ENCODE data around the gene GOLT1A.

GOLT1A gene

DNA sequence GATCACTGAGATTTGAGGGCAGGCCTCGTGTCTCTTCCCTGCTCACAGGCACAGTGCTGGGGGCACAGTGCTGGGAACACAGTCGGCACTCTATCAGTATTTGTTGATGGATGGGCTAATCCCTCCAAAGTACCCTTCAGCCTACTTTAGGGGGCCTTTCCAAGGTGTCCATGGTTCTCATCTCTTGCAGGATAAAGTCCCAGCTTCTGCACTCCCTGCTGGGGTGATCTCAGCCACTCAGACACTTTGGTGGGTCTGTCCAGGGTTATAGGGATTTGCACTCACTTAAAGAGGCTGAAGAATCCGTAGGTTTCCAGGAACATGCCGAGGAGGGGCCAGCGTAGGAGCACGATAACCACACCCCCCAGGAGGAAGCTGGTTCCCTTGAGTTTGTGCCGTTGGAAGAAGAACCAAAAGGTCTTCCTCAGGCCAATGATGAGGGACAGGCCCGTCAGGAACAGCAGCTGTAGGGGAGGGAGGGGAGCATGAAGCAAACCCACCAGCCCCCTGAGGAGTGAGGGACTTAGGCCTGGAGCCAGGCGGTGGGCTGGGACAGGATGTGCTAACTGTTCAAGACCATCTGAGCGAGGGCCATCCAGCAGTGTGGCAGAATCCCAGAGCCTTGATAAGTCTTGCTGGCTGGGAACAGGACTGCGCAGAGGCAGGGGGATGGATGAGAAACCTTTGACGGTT, 12.3 kb downstream of the GOLT1A start:
- TF ChIP-seq EZH2 (IDR thresholded peaks at IDR 0.05; ENCODE audit: borderline replicate concordance, low read length) = no peak
- TF ChIP-seq, protein P1, sequence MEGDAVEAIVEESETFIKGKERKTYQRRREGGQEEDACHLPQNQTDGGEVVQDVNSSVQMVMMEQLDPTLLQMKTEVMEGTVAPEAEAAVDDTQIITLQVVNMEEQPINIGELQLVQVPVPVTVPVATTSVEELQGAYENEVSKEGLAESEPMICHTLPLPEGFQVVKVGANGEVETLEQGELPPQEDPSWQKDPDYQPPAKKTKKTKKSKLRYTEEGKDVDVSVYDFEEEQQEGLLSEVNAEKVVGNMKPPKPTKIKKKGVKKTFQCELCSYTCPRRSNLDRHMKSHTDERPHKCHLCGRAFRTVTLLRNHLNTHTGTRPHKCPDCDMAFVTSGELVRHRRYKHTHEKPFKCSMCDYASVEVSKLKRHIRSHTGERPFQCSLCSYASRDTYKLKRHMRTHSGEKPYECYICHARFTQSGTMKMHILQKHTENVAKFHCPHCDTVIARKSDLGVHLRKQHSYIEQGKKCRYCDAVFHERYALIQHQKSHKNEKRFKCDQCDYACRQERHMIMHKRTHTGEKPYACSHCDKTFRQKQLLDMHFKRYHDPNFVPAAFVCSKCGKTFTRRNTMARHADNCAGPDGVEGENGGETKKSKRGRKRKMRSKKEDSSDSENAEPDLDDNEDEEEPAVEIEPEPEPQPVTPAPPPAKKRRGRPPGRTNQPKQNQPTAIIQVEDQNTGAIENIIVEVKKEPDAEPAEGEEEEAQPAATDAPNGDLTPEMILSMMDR (IDR thresholded peaks at IDR 0.05; ENCODE audit: low read length) = no peak
- Histone ChIP-seq H3K9me2 (ENCODE audit: low read depth, low read length) (no peaks in the 10 kb centered on the region), H3K9me3 (ENCODE audit: low read length) (no peaks in the 10 kb centered on the region), H3K79me2 (ENCODE audit: insufficient read depth, low read length) (no peaks in the 10 kb centered on the region), H3K4me1 (ENCODE audit: insufficient read depth, low read length, severe bottlenecking) (no peaks in the 10 kb centered on the region), H4K20me1 (ENCODE audit: insufficient read depth, low read length) (no peaks in the 10 kb centered on the region), H3K4me2 (ENCODE audit: low read length) (no peak overlapping the region), H3F3A (ENCODE audit: insufficient read depth, low read length) (no peaks in the 10 kb centered on the region), H3K4me3 (ENCODE audit: low read depth, low read length, poor library complexity, severe bottlenecking) (no peak overlapping the region), H3K9ac (ENCODE audit: low read length) (no peak overlapping the region), H3K27me3 (ENCODE audit: insufficient read depth, low read length) (no peaks in the 10 kb centered on the region; the same call in 1 of the 2 replicates), H3K27ac (ENCODE audit: low read depth, low read length, poor library complexity, severe bottlenecking) (no peak overlapping the region), H3K36me3 (ENCODE audit: insufficient read depth, low read length) (no peaks in the 10 kb centered on the region), H2AFZ (ENCODE audit: low read length) (no peak overlapping the region)

DNA sequence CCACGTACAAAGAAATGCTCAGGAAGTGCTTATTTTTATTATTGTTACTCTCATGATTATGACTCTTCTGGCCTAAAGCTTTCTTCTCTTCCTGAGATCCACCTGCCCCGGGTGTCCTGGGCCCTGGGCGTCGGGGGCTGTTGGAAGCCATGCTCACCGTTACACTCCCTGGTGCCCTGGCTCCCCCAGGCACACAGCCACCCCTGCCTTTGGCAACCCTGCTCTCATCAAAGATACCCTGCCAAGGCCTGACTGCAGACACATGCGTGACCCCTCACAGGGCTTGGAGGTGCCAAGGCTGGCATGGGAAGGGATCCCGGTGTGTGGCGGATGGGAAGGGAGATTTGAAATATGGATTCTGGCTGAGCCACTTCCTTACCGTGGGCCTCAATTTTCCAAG, 14.2 kb downstream of the GOLT1A start:
- H3K4me2 ChIP-seq (ENCODE audit: low read length) = no peak overlapping the region
- H3K79me2 ChIP-seq (ENCODE audit: insufficient read depth, low read length) = no peaks in the 10 kb centered on the region
- H3K9ac ChIP-seq (ENCODE audit: low read length) = no peak overlapping the region
- no peaks in the 10 kb centered on the region for H3F3A ChIP-seq (ENCODE audit: insufficient read depth, low read length)
- TF ChIP-seq EZH2 (IDR thresholded peaks at IDR 0.05; ENCODE audit: borderline replicate concordance, low read length) = no peak
- TF ChIP-seq, protein P1 (IDR thresholded peaks at IDR 0.05; ENCODE audit: low read length) = no peak
- no peaks in the 10 kb centered on the region for H3K36me3 ChIP-seq (ENCODE audit: insufficient read depth, low read length)
- H2AFZ ChIP-seq (ENCODE audit: low read length) = no peak overlapping the region
- H4K20me1 ChIP-seq (ENCODE audit: insufficient read depth, low read length) = no peaks in the 10 kb centered on the region
- no peak overlapping the region for H3K27ac ChIP-seq (ENCODE audit: low read depth, low read length, poor library complexity, severe bottlenecking)
- no peaks in the 10 kb centered on the region for H3K9me2 ChIP-seq (ENCODE audit: low read depth, low read length)
- H3K27me3 ChIP-seq (ENCODE audit: insufficient read depth, low read length) = no peaks in the 10 kb centered on the region; the same call in 1 of the 2 replicates
- no peaks in the 10 kb centered on the region for H3K4me1 ChIP-seq (ENCODE audit: insufficient read depth, low read length, severe bottlenecking)
- no peak overlapping the region for H3K4me3 ChIP-seq (ENCODE audit: low read depth, low read length, poor library complexity, severe bottlenecking)
- H3K9me3 ChIP-seq (ENCODE audit: low read length) = no peaks in the 10 kb centered on the region

DNA sequence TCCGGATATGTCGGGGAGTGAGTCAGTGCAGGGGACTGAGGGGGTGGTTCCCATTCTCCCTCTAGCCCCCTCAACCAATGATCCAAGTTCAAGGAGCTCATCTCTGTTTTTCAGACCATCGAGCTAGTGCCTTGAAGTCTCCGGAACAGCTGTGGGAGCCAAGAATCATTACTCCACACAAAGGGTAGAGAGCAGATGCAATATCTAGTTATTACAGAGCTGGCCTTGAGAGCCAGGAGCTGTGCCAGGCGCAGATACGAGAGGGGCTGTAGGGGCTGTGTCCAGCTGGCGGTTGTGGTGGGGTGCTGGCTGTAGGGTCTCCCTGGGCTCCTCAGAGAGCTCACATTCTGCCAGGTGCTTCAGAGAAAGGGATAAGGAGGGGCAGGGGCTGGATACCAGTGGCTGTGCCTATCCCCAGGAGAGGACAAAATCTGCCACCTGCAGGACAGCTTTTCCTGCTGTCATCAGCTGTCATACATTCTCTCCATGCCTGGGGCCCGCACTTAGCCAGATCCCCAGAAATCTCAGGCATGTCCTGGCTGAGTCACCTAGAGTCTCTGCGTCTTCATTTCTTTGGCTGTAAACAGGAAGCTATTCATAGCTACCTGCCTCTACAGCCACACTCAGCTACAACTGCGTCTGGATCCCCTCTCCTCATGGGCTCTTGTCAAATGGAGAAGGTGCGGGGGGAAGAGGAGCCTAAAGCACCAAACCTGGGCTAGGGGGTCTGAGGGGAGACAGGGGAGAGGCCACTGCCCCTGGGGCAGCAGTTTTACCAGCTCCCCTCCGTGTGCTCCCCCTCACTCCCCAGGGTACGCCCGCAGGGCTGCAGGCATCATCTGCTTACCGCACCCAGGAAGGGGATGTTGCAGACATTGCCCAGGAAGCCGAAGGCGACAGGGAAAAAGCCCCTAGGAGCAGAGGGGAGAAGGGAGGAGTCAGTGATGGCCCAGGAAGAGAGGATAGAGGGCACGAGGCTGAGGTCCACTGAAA, 15.1 kb downstream of the GOLT1A start:
- Histone ChIP-seq H3K4me2 (ENCODE audit: low read length) (no peak overlapping the region), H3F3A (ENCODE audit: insufficient read depth, low read length) (no peaks in the 10 kb centered on the region), H3K9me2 (ENCODE audit: low read depth, low read length) (no peaks in the 10 kb centered on the region), H3K4me3 (ENCODE audit: low read depth, low read length, poor library complexity, severe bottlenecking) (no peak overlapping the region), H3K9ac (ENCODE audit: low read length) (no peak overlapping the region), H3K27me3 (ENCODE audit: insufficient read depth, low read length) (no peaks in the 10 kb centered on the region; the same call in 1 of the 2 replicates), H4K20me1 (ENCODE audit: insufficient read depth, low read length) (no peaks in the 10 kb centered on the region), H3K4me1 (ENCODE audit: insufficient read depth, low read length, severe bottlenecking) (no peaks in the 10 kb centered on the region), H2AFZ (ENCODE audit: low read length) (no peak overlapping the region), H3K27ac (ENCODE audit: low read depth, low read length, poor library complexity, severe bottlenecking) (no peak overlapping the region), H3K79me2 (ENCODE audit: insufficient read depth, low read length) (no peaks in the 10 kb centered on the region), H3K9me3 (ENCODE audit: low read length) (no peaks in the 10 kb centered on the region), H3K36me3 (ENCODE audit: insufficient read depth, low read length) (no peaks in the 10 kb centered on the region)
- TF ChIP-seq, protein P1 (IDR thresholded peaks at IDR 0.05; ENCODE audit: low read length) = no peak
- TF ChIP-seq EZH2 (IDR thresholded peaks at IDR 0.05; ENCODE audit: borderline replicate concordance, low read length) = no peak
